ENCODE results near the gene RNF144B.

GRCh38 chr6:18495236-18495635 is 108.1 kb downstream of the RNF144B start:
- TF ChIP-seq CTCF (IDR thresholded peaks at IDR 0.05) (no peak), POLR2A (IDR thresholded peaks at IDR 0.05) (no peak)
